Amygdala (tissue), 56 donors: ENCODE measurements around the gene C19orf25.
A peak's percentile ranks its signal among the peaks of the same experiment; 100 is the strongest.
"Not testable (repeated sequence)": the region's sequence is repeated elsewhere in the genome, so short reads cannot be mapped to it uniquely, and the experiment has no call there.

Source experiments
- DNase-seq, 56 donors: peaks; one replicate each; lab custom pipeline; 2025; lab: John Stamatoyannopoulos, UW

C19orf25 gene

DNA sequence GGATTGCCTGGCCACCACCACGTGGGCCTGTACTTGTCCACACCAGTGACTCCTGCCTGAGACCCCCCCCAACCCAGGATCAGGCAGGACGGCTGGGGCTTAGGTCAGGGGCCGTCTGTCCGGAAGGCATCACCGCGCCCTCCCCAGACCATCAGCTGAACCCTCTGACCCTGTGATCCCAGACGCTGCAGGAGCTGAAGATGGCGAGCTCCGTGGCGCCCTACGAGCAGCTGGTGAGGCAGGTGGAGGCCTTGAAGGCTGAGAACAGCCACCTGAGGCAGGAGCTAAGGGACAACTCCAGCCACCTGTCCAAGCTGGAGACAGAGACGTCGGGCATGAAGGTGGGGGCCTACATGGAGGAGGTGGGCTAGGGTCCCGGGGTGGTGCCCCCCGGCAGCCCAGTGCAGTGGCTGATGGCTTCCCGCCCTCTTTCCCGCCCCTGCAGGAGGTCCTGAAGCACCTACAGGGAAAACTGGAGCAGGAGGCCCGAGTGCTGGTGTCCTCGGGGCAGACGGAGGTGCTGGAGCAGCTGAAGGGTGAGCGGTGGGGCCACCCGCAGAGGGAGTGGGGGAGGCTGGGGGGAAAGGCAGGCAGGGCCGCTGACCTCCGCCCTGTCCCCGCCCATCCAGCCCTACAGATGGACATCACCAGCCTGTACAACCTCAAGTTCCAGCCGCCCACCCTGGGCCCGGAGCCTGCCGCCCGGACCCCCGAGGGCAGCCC, 26.1 kb downstream of the C19orf25 start:
- DNase-seq = peak in 4 of 56 donors; percentile 27 to 57 (median 45)

DNA sequence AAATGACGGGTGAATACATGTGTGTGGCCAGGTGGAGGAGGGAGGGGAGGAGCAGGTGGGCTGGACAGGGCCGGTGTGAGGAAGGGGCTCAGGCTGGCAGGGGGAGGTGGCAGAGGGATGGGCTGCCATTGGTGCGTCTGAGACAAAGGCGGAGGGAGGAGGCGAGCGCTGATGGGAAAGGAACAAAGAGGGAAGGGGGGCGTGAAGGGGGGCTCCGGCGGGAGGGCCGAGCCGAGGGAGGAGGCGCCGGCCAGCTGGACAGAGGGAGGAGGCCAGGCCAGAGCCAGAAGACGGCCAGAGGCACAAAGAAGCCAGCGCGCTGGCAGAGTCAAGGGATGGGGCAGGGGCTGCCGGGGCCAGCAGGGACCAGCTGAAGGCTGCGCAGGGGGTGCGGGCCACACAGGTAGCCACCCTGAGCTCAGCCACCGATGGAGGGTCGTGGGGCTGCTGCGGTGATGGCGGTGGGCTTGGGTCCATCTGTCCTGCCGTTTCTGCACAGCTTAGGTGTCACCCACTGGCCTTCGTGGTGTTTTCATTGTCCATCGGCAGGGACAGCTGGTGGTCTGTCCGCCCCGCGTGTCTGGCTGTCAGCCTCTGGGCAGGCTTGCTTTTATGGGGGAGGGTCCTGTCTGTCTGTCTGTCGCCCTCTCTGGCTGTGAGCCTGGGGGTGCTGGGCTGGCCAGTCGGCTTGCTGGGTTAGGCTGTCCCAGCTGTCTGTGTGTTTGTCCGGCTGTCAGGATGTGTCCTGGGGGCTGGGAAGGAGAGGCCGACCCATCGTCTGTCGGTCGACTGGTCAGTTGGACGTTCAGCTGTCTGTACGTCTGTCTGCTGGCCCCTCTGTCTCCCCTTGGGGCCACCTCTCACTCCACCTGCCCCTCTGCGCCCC, 26.9 kb downstream of the C19orf25 start:
- DNase-seq = peak in 53 of 56 donors; percentile 22 to 88 (median 69)

DNA sequence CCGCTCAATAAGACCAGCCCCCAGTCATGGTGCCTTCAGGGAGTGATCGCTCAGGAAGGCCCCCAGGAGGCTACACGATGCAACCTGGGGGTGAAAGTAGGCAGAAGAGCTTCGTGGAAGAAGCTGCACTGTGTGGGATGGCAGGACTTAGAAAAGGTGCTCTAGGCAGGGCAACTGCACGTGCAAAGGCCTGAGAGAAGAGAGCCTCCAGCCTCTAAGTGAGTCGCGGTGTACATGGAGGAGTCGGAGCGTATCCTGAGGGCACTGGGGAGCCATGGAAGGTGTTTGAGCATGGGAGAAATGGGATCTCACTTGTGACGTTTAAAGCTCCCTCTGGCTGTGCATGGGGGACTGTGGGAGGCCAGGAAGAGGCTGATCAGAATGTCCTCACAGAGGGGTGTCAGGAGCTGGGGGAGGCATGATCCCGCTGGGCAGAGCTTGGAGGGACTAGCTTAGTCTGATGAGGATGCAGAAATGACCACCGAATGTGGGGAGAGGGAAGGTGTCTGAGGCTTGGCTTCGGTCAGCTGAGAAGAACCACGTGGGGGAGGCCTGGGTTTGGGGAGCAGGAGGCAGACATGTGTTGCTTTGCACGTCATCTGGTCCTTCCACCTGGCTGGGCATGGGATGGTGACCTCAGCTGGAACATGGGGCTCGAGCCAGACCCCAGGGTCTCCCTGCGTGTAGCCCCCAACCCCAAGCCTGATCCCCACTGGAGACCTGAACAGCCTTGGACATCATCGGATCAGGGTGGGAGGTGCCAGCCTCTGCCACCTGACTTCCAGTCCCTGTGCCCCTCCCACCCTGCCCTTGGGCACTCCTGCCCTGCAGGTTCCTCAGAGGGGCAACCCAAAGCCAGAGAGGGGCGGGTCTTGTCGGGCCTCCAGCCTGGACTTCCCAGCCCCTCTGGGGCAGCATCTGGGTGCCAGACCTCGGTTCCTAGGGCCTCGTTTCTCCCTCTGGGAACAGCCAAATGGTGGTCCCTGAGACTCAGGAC, 28.0 kb downstream of the C19orf25 start:
- peak in 31 of 56 donors; percentile 19 to 77 (median 50) for DNase-seq

DNA sequence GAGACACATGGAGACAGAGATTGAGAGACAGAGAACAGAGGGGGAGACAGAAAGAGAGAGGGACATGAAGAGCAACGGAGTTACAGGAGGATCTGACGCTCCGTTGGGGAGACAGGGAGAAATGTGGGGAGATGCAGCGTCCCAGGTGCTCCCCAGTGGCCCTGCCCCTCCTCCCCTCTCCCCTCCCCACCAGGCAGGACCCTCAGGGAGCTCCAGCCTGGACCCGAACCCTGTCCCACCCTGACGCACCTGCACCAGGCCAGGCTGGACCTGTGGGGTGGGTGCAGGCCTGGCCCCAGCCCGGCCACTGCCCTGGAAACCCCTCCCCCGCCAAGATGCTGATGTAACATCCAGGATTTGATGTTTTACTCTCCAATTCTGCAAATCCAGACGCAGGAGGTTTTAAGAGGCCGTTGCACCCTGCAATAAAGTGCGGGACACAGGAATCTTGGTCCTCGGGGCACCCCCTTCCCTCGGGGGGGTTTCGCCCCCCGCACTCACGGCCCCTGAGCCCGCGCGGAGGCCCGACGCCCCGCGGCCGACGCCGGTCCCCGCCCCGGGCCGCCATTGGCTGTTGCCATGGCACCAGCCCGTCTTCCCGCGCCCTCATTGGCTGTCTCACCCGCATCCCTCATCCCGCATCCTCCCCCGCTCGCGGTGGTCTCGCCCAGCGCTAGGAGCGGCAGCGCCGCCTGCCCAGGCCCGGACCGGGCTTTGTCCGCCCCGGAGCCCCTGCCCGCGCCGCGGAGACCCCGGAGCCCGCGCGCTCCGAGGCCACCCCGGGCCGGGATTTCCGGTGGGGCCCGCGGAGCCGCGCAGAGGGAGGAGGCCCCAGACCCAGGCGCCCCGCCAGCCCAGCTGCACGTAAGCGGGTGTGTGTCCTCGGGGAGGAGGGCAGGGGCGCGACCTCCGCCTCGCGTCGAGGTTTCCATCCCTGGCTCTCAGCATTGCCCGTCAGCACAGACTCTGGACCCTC, 29.3 kb downstream of the C19orf25 start, which contains the start of gene APC2:
Gene APC2 (plus strand): TSS at position 655 of the 976 bp plus-strand sequence. CDS start 2,881 bp downstream, outside the sequence.
- peak in 55 of 56 donors; percentile 39 to 91 (median 80) for DNase-seq

DNA sequence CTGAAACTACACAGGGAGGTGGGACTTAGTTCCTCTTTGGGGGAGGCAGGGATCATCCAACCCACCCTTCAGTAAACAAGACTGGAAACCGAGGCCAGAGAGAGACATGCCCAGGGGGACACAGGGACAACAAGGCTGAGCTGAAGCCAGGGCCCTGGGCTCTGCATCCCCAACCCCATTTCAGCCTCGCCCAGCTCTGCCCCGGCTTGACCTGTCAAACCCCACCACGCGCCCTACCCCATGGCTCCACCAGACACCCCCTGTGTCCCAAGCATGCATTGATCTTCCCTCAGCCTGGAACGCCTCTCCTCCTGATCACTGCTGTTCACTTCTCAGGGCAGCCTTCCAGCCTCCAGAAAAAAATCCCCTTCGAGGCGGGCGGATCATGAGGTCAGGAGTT, 31.1 kb downstream of the C19orf25 start:
- DNase-seq = no peak

DNA sequence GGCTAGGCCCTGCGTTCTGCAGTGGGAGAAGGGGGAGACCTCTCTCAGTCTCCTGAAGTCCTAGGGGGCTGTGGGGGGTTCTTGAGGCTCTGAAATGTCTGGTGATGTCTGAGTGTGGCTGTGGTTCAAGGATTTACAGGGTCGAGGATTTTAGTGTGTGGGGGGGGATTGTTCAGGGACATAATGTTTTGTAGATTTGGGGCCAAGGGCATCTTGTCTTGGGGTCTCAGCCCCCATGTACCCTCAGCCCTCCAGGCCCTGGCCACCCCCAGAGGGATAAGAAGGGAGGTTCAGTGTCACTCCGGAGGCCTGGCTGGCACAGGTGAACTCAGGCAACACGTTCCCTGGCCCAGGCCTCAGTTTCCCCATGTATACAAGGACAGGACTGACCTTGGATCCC, 31.5 kb downstream of the C19orf25 start:
- no peak for DNase-seq

DNA sequence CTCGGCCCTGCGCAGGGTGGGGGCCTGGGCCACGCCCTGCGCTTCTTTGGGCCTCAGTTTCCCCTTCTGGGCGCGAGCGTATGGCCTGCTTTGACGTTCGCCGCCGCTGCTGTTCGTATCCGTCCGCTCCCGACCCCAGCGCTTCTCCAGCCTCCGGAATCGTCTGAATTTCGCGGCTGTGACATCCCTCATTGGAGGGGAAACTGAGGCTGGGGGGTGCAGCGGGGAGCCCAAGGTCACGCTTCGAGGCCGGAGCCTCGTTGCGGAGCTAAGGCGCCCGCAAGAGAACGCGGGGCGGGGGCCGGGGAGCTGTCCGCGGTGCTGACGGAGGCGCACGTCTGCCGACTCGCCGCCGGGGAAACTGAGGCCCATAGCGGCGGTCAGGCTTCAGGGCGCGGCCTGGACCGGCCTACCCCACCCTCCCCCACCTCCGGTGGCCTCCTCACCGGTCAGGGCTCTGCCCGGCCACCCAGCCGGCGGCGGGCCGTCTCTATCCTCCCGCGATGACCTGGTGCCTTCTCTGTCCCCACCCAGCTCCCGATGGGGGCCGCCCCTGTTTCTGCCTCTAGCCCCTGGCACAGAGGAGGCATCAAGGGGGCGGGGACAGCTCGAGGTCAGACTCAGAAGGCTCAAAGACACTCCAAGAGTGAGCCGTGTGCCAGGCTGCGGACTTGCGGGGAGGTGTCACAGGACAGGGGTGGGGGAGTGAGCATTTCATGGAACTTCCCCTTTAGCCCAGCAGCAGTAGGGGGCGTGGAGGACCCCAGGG, 32.1 kb downstream of the C19orf25 start:
- peak in 7 of 56 donors; percentile 14 to 49 (median 31) for DNase-seq

DNA sequence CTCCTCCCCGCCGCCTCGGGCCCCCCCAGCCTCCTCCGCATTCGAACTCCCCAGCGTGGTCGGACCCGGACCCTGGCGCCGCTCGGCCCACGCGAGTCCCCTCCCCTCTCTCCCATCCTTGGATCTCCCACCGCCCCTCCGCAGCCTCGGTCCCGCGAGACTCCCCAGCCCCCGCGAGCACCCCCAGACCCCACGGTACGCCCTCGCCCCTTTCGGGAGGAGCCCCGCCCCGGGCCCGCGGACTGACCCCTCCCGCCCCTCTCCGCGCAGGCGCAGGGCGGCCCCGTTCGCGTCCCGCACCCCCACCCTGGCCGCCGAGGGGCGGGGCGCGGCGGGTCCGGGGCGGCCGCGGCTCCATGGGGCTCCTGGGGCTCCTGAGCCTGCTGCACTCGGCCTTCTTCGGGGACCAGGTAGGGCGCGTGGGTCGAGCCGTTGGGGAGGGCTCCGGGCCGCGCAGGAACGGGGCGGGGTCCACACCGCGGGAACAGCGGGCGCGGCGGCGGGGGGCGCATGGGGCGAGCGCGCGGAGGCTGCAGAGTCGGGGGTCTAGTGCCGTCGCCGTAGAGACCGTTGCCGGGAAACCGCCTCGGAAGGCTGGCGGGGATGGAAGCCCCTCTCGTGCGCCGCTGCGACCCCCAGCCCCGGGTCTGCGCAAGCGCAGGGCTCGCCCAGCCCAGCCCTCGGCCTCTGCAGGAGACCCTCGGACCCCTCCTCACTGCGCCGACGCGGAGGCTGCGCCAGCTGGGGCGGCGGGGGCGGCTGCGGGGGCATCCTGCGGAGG, 32.9 kb downstream of the C19orf25 start:
- DNase-seq = peak in 33 of 56 donors; percentile 8 to 70 (median 46)

DNA sequence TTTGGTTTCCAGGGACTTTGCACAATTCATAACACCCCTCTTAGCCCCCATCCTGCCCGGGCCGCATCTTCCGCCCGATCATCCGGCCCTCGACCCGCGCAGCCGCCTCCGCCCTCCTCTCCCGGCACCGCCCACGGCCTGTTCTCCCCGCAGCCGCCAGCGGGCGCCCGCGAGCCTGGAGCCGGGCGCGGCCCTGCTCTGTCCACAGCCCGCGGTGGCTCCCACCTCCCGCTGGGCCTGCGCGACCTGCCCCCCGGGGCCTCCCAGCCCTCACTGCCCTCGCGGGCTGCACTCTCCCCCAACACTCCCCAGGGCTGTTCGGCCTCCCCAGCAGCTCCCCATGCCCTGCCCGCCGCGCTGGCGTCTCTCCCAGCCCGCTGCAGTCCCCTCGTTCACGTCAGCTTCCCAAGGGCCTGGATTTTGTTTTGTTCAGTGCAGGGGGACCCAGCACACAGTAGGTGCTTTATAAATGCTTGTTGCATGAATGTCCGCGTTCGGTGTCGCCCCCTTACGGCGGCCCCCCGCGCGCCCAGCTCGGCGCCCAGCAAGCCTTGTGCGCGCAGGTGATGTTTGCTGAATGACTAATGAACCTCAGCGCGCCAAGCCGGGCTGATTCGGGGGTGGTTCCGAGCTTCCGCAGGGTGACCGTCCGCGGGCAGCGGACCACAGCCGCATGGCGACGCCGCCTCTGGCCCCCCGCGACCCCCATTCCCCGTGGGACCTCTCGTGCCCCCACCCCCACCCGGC, 33.7 kb downstream of the C19orf25 start:
- DNase-seq = peak in 44 of 56 donors; percentile 8 to 79 (median 52)

DNA sequence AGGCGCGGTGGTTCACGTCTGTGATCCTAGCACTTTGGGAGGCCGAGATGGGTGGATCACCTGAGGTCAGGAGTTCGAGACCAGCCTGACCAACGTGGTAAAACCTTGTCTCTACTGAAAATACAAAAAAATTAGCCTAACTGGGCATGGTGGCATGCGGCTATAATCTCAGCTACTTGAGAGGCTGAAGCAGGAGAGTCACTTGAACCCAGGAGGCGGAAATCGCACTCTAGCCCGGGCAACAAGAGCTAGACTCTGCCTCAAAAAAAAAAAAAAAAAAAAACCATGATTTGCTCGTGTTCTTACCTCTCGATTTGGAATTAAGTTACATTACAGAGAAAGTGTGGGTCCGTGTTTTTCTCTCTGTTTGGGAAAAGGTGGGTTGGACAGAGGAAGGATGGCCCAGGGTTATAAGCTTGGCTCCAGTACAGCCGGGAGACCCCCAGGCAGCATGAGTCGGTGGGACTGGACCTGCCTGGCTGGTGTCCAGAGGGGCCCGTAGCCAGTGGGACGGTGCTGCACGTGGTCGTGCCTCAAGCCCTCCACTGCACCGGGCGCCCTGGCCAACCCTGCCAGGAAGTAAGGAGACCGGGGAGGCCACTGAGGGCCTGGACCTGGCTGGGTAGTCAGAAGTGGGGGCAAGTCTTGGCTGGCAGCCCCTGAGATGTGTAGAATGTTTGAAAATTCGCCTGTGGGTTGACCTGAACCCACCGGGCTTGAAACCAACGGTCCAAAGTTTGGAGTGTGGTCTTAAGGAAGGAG, 37.2 kb downstream of the C19orf25 start:
- DNase-seq = no peak

DNA sequence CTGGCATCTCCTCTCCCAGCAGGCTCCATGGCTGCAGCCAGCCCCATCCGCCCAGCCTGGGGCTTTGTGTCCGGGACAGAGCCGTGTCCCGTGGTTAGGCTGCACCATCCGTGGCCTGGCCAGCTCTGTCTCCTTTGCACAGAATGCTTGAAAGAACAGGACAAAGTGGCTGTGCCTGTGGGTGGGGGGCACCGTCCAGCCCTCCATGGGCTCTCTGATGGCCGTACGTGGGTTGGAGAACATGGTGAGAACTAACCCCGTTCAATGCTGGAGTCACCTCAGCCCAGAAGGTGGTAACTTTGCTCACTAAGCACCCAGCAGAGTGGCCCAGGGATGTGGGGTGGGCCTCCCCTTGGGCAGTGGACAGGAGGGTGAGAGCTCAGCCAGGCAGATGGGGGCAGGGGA, 38.0 kb downstream of the C19orf25 start:
- DNase-seq = no peak

DNA sequence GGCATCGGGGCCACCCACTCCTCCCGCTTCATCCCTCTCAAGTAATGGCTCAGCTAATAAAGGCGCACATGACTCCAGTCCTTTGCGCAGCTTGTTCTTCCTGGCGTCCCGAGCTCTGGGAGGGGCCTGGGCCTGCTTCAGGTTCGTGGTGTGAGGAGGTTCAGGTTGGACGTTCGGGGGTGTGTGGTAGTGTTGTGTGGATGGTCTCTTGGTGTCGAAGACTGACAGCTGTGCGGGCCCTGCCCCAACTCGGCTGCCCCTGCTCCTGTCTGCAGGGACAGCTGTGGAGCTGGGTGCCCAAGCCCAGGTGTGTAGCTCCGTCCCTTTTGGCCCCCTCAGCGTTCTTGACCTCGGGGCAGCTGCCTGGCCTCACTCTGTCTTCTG, 38.6 kb downstream of the C19orf25 start:
- no peak for DNase-seq

DNA sequence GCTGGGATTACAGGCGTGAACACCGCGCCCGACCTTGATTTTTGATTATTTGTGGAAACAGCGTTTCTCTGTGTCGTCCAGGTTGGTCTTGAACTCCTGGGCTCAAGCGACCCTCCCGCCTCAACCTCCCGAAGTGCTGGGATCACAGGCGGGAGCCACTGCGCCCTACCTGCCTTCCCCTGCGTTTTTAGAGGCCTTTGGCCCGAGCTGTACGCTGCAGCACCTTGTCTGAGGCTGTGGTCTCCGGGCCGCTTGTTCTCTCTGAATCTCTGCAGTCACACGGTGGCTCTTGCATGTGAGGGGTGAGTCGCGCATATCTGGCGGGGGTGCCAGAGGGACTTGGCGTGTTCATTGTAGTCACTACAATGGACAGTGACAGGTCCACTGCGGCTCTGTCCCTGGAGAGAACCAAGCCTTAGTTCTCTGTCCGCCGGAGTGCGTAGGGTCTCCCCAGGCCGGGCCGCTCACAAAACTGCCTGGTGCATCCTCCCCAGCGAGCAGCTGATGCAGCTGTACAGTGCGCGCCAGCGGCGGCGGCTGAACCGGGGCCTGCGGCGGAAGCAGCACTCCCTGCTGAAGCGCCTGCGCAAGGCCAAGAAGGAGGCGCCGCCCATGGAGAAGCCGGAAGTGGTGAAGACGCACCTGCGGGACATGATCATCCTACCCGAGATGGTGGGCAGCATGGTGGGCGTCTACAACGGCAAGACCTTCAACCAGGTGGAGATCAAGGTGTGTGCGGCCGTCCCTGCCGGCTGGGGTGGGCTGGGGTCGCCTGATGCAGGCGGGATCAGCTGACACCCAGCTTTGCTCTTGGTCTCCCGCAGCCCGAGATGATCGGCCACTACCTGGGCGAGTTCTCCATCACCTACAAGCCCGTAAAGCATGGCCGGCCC, 39.2 kb downstream of the C19orf25 start:
- DNase-seq = not testable (repeated sequence)

DNA sequence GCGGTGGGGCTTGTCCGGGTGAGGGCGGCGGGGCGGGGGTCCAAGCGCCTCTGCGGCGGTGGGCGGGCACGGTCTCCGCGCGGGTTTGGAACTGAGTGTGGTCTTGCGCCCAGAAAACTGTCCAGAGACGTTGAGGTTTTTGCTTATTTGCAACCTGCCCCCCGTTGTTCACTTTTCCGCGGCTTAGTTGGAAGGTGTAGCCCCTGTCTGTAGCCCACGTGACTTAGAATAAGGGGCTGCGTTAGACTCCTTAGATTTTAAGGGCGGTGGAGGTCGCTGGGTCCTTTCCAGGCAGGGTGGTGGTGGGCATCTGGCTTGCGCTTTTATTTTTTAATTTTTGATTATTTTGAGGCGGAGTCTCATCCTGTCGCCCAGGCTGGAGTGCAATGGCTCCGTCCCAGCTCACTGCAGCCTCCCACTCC, 40.1 kb downstream of the C19orf25 start:
- no peak for DNase-seq
